Naive thymus-derived CD4-positive, alpha-beta T cell (primary cell): ENCODE results near the gene ETV7. TPM values are rescaled to one million over a fixed set of nuclear protein-coding genes. Genes with fewer than 3 reads are reported as not detected.

Experiments
- ATAC-seq: fragments of 150-1000 bp; cut with Tn5 transposase; 2 replicates; pipeline ENCODE4 v1.10.0; 2021; ENCODE audit warnings: mild to moderate bottlenecking, moderate library complexity
- CTCF ChIA-PET: fragments of 350-600 bp; sonication (Branson Sonifier 250); formaldehyde crosslinking; loops from one replicate; lab custom pipeline; 2021; ENCODE audit warnings: antibody characterized with exemption; lab: Charles Lee
- POLR2A ChIA-PET: fragments of 350-600 bp; sonication (Branson Sonifier 250); formaldehyde crosslinking; loops from one replicate; lab custom pipeline; 2021; ENCODE audit warnings: antibody characterized with exemption, inconsistent platforms; lab: Charles Lee
- DNase-seq, 9 donors: peaks; one replicate each; pipeline versions ENCODE4 v3.0.0 to v3.0.0-alpha.2; 2020 to 2022; ENCODE audit warnings: mixed read lengths in 1 of 9
- H3K27ac ChIP-seq: one replicate; pipeline ENCODE4 v1.7.0; 2013; ENCODE audit warnings: mild to moderate bottlenecking, low read depth, low read length, moderate library complexity
- H3K27me3 ChIP-seq, 2 donors: one replicate each; pipeline ENCODE4 v1.7.0; 2013; ENCODE audit warnings: low read length in 2 of 2, mild to moderate bottlenecking in 2 of 2, moderate library complexity in 2 of 2; ENCODE audit not compliant: control insufficient read depth in 2 of 2, insufficient read depth in 2 of 2
- H3K36me3 ChIP-seq, 3 experiments: 1 replicate in 2 of 3; 2 replicates in 1 of 3; pipeline ENCODE4 v1.7.0; 2013; ENCODE audit warnings: low read length in 3 of 3, mild to moderate bottlenecking in 3 of 3, moderate library complexity in 1 of 3; ENCODE audit not compliant: insufficient read depth in 3 of 3, control insufficient read depth in 2 of 3
- H3K4me1 ChIP-seq, 2 donors: one replicate each; pipeline ENCODE4 v1.7.0; 2013; ENCODE audit warnings: low read length in 2 of 2, mild to moderate bottlenecking in 2 of 2, moderate library complexity in 1 of 2; ENCODE audit not compliant: control insufficient read depth in 2 of 2, insufficient read depth in 2 of 2
- H3K4me3 ChIP-seq: 2 replicates; pipeline ENCODE4 v1.7.0; 2013; ENCODE audit warnings: mild to moderate bottlenecking, low read length
- H3K9me3 ChIP-seq, 3 experiments: 1 replicate in 2 of 3; 2 replicates in 1 of 3; pipeline ENCODE4 v1.7.0; 2013; ENCODE audit warnings: low read length in 3 of 3; ENCODE audit not compliant: control insufficient read depth in 2 of 3
- H3K27ac Mint-ChIP-seq, 9 donors: one replicate each; pipeline ENCODE4 v1.8.0; 2020 to 2022; ENCODE audit warnings: mixed read lengths in 9 of 9, mild to moderate bottlenecking in 8 of 9, moderate library complexity in 5 of 9, inconsistent platforms in 2 of 9
- H3K27me3 Mint-ChIP-seq, 5 donors: one replicate each; pipeline ENCODE4 v1.8.0; 2021 to 2022; ENCODE audit warnings: mixed read lengths in 5 of 5, mild to moderate bottlenecking in 1 of 5
- H3K36me3 Mint-ChIP-seq, 5 donors: one replicate each; pipeline ENCODE4 v1.8.0; 2020 to 2022; ENCODE audit warnings: mixed read lengths in 5 of 5, mild to moderate bottlenecking in 3 of 5, inconsistent platforms in 1 of 5
- H3K4me1 Mint-ChIP-seq, 7 donors: one replicate each; pipeline ENCODE4 v1.8.0; 2020 to 2022; ENCODE audit warnings: mixed read lengths in 7 of 7, mild to moderate bottlenecking in 3 of 7, inconsistent platforms in 1 of 7
- H3K4me3 Mint-ChIP-seq, 10 donors: one replicate each; pipeline ENCODE4 v1.8.0; 2020 to 2022; ENCODE audit warnings: mild to moderate bottlenecking in 10 of 10, mixed read lengths in 10 of 10, moderate library complexity in 6 of 10, inconsistent platforms in 2 of 10
- H3K9me3 Mint-ChIP-seq, 11 donors: one replicate each; pipeline ENCODE4 v1.8.0; 2020 to 2022; ENCODE audit warnings: mixed read lengths in 11 of 11, mild to moderate bottlenecking in 4 of 11, inconsistent platforms in 1 of 11, moderate library complexity in 1 of 11
- intact Hi-C, 2 donors: fragments of 100-400 bp; cut with micrococcal nuclease; formaldehyde crosslinking; loops; one replicate each; pipeline ENCODE4 v1.15.1; 2023
- polyA plus RNA-seq, 2 donors: library from polyadenylated mRNA; unstranded; fragments of 300-500 nt; fragmentation: Illumina TruSeq; gene quantifications; one replicate each; pipeline ENCODE4 v1.2.3, GENCODE V29; 2021
- total RNA-seq, 6 experiments: library from RNA in 5 of 6; stranded (reverse) in 5 of 6; gene quantifications; 1 replicate in 5 of 6; 2 replicates in 1 of 6; pipeline ENCODE4 v1.2.3 and lab custom pipeline; 2021 to 2026

ETV7 gene
- total and polyA plus RNA-seq, 7 experiments from 2014 or later, result 0.32 to 12.5 (median 0.79) TPM; not detected in 2

DNA sequence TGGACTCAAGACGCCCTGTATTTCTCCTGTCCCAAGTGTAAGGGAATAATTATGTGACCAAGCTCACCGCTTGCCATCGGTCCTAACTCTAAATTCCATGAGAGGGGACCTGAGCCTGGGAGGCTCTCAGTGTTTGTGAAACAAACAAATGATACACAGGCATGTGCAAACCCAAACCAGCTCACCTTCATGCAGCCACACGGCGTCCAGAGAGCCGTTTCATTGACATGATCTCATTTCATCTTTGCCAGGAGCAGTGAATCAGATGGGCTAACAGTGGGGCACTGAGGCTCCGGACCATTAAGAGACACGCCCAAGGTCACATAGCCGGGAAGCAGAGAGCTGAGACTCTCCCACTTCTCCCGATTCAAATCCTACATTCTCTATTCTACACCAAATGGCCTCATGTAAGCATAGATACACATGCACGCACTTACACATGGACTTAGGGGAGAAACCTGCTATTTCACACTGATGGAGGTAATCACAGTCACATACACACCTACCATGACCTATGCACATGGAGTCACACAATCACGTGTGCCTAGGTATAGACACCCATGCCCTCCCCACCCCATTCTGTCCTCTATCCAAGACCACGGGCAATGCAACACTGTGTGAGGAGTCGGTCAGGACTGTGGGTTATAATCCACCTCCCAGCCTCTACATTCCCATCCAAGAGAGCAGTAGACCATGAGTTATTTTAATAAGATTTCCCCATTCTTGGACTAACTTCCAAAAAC, 51.8 kb downstream of the ETV7 start:
- intact Hi-C loops, result no loop called here
- Mint-ChIP-seq H3K27ac (no peak overlapping the region), H3K27me3 (peaks cover 14 to 58% (median 27%) of the 10 kb centered on the region in 5 donors), H3K4me1 (peaks cover 5 to 22% (median 9%) of the 10 kb centered on the region in 7 donors), H3K36me3 (no peaks in the 10 kb centered on the region), H3K4me3 (no peak overlapping the region), H3K9me3 (peaks cover 0 to 1% (median 0%) of the 10 kb centered on the region in 11 donors)
- no peak overlapping the region for H3K4me3 ChIP-seq
- no peaks in the 10 kb centered on the region for H3K36me3 ChIP-seq
- H3K9me3 ChIP-seq, result no peaks in the 10 kb centered on the region
- CTCF ChIA-PET, result interaction anchor here (0.6 kb wide), 2 partner anchors 21 to 65 kb away, joined by 3 to 4 read pairs; no protein-coding TSS in a partner anchor
- POLR2A ChIA-PET, result no interaction called here
- peaks cover 0 to 3% of the 10 kb centered on the region in 2 donors for H3K27me3 ChIP-seq
- no peak overlapping the region for H3K27ac ChIP-seq
- DNase-seq, result no peak
- no peak for ATAC-seq
- peaks cover 0 to 4% of the 10 kb centered on the region in 2 donors for H3K4me1 ChIP-seq

DNA sequence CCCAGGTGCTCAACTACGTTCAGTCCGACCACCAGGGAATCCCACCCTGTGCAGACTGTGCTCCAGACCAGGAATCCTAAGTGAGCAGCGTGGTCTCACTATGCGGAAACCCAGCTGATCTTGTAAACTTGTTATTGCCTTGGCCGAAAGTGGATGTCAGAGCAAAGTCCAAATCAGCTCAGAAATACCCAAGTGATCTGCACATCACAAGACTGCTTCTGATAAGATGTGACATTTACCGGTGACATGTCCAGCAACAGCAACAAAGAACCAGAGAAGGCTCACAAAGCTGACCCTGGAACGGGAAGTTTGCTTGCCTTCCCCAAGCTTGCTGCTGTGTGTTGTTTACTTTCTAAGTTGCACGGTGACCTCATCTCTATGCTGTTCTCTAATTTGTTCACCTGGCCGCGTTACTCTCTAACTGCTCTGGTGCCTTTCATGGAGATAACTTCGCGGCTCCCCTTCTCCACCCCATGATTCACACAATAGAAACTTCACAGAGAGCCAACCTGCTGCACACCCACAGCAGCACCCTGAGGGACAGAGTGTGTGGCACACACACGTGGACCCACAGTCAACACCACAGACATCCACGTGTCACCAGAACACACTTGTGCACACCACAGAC, 52.5 kb downstream of the ETV7 start:
- Mint-ChIP-seq H3K9me3 (peaks cover 0 to 1% (median 0%) of the 10 kb centered on the region in 11 donors), H3K4me1 (peaks cover 5 to 21% (median 7%) of the 10 kb centered on the region in 7 donors), H3K27ac (no peak overlapping the region), H3K27me3 (peaks cover 11 to 52% (median 23%) of the 10 kb centered on the region in 5 donors), H3K4me3 (no peak overlapping the region), H3K36me3 (no peaks in the 10 kb centered on the region)
- H3K4me1 ChIP-seq, result peaks cover 0 to 4% of the 10 kb centered on the region in 2 donors
- H3K27ac ChIP-seq, result no peak overlapping the region
- intact Hi-C loops, result no loop called here
- no peak for ATAC-seq
- no peak overlapping the region for H3K4me3 ChIP-seq
- DNase-seq, result no peak
- peaks cover 0 to 3% of the 10 kb centered on the region in 2 donors for H3K27me3 ChIP-seq
- ChIA-PET POLR2A (no interaction called here), CTCF (interaction anchor here (0.6 to 1.4 kb wide), 3 partner anchors 8 to 65 kb away, joined by 3 to 4 read pairs (median 4); no protein-coding TSS in a partner anchor)
- no peaks in the 10 kb centered on the region for H3K9me3 ChIP-seq
- no peaks in the 10 kb centered on the region for H3K36me3 ChIP-seq

DNA sequence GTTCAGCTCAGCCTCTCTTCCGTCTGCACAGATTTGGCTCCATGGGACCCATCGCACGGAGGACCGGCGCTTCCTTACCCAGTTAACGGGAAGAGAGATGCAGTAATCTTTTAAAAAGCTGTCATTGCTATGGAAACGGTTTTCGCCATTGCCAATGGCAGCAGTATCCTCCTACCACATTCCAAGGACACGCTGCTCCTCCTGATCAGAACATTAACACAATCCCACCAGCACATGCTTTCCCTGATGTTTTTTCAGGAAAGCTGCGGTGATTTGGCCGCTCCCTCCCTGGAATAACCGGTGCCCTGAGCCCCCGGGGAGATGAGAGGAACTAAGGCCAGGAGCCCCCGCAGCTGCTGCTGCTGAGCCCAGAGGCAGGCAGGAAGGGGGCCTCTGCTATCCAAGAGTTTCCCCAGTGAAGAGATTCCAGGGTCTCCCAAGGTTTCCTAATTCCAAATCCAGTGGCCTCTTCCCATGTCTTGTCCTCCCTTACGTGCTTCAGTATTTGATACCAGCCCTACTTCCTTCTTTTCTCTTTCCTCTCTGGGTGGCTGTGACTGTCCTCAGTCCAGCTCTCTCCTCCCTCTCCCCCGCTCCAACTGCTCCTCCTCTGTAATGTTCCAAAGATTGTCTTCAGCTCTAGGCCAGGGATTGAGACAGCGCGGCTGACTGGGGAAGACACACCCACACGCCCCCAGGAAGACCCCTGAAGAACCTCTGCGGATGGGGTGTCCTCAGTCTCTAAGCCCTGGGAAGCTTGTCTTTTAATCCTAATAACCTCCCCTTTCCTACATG, 53.3 kb downstream of the ETV7 start:
- H3K9me3 ChIP-seq, result no peaks in the 10 kb centered on the region
- DNase-seq, result no peak
- Mint-ChIP-seq H3K9me3 (peaks cover 0 to 1% (median 0%) of the 10 kb centered on the region in 11 donors), H3K27ac (no peak overlapping the region), H3K36me3 (no peaks in the 10 kb centered on the region), H3K4me1 (peaks cover 5 to 21% (median 7%) of the 10 kb centered on the region in 7 donors), H3K27me3 (peaks cover 11 to 45% (median 25%) of the 10 kb centered on the region in 5 donors), H3K4me3 (no peak overlapping the region)
- intact Hi-C loops, result no loop called here
- ChIA-PET CTCF (interaction anchor here (1.4 kb wide), 1 partner anchor 9 kb away, joined by 4 read pairs; no protein-coding TSS in a partner anchor), POLR2A (no interaction called here)
- H3K27me3 ChIP-seq, result peaks cover 0 to 3% of the 10 kb centered on the region in 2 donors
- no peak overlapping the region for H3K4me3 ChIP-seq
- H3K4me1 ChIP-seq, result peaks cover 0 to 4% of the 10 kb centered on the region in 2 donors
- ATAC-seq, result no peak
- H3K36me3 ChIP-seq, result no peaks in the 10 kb centered on the region
- H3K27ac ChIP-seq, result no peak overlapping the region

DNA sequence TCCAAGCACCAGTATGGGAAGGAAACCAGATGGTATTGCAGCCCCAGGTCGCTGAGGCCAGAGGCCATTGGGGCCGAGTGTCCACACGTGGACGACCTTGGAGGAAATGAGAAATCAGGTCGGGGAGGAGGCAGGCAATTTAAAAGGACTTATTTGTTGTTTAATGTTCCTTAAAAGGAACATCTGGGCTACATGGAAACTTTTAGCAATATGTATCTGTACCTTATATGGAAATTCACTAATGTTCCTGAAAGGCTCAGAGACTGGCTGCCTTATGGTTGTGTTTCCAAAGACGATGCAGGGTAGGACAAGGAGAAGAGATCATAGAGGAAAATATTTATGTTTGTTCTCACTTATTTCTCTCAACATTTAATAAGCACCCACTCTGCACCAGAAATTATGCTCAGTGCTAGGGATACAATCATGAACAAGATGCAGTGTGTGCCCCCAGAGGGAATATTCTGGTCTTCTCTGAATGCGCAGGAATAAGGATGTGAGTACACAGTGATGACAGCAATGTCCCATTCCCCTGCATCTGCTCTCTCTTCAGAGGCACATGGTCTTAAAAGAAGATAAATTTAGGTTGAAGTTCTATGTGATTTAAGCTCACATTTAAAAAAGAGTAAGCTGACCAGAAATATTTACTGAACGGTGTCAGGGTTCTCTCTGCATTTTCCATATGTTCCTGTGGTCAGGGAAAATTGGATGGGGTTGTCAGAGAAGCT, 54.1 kb downstream of the ETV7 start:
- Mint-ChIP-seq H3K27me3 (peaks cover 11 to 46% (median 25%) of the 10 kb centered on the region in 5 donors), H3K9me3 (peaks cover 0 to 1% (median 0%) of the 10 kb centered on the region in 11 donors), H3K4me1 (peaks cover 5 to 17% (median 7%) of the 10 kb centered on the region in 7 donors), H3K27ac (no peak overlapping the region), H3K4me3 (no peak overlapping the region), H3K36me3 (no peaks in the 10 kb centered on the region)
- POLR2A ChIA-PET, result no interaction called here
- CTCF ChIA-PET, result interaction anchor here (1.4 kb wide), 1 partner anchor 9 kb away, joined by 4 read pairs; no protein-coding TSS in a partner anchor
- DNase-seq, result no peak
- no peak overlapping the region for H3K4me3 ChIP-seq
- no peak overlapping the region for H3K27ac ChIP-seq
- no peak for ATAC-seq
- peaks cover 0 to 4% of the 10 kb centered on the region in 2 donors for H3K4me1 ChIP-seq
- no peaks in the 10 kb centered on the region for H3K9me3 ChIP-seq
- H3K36me3 ChIP-seq, result no peaks in the 10 kb centered on the region
- peaks cover 0 to 3% of the 10 kb centered on the region in 2 donors for H3K27me3 ChIP-seq
- intact Hi-C loops, result no loop called here

DNA sequence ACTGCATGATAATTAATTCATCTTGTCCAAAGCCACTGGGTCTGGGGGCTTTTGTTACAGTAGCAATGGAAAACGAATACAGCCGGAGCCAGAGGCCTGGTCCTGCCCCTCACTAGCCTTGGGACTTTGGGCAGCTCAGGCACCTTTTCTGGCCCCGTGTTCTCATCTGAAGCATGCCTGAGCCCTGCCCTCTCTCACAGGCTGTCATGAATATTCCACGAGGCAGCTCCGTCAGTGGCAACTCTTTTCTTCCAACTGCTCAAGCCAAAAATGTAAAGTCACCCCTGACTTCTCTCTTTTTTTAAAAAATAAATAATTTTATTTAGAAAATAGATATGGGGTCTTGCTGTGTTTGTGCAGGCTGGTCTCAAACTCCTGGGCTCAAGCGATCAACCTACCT, 56.1 kb downstream of the ETV7 start:
- Histone ChIP-seq H3K9me3 (no peaks in the 10 kb centered on the region), H3K4me1 (no peaks in the 10 kb centered on the region), H3K4me3 (no peak overlapping the region), H3K27ac (no peak overlapping the region), H3K36me3 (no peaks in the 10 kb centered on the region), H3K27me3 (peaks cover 0 to 3% of the 10 kb centered on the region in 2 donors)
- Mint-ChIP-seq H3K9me3 (no peaks in the 10 kb centered on the region), H3K27ac (no peak overlapping the region), H3K4me1 (peaks cover 0 to 6% (median 0%) of the 10 kb centered on the region in 7 donors), H3K36me3 (no peaks in the 10 kb centered on the region), H3K4me3 (no peak overlapping the region), H3K27me3 (peaks cover 11 to 51% (median 25%) of the 10 kb centered on the region in 5 donors)
- DNase-seq, result no peak
- CTCF ChIA-PET, result no interaction called here
- POLR2A ChIA-PET, result no interaction called here
- intact Hi-C loops, result no loop called here
- no peak for ATAC-seq

DNA sequence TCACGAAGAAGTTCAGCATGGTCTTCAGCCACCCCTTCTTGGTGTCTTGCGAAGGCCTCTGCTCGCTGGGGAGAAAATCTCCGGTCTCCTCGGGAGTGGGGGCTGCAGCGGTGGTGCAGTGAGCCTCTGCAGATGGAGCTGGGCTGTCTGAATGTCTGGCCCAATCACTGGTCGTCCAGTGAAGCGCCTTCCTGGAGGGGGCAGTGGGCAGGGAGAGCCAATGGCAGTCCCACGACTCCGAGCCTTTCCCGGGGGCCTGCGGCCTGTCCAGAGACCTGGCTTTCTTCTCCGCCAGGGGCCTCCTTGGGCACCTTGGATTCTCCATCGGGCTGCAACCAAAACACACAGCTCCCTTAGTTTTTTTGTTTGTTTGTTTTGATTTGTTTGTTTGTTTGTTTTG, 57.1 kb downstream of the ETV7 start:
- peaks cover 0 to 5% (median 0%) of the 10 kb centered on the region in 7 donors for H3K4me1 Mint-ChIP-seq
- no peaks in the 10 kb centered on the region for H3K36me3 Mint-ChIP-seq
- H3K9me3 Mint-ChIP-seq, result no peaks in the 10 kb centered on the region
- no peaks in the 10 kb centered on the region for H3K36me3 ChIP-seq
- H3K27me3 ChIP-seq, result peaks cover 0 to 3% of the 10 kb centered on the region in 2 donors
- H3K9me3 ChIP-seq, result no peaks in the 10 kb centered on the region
- intact Hi-C loops, result no loop called here
- no peak overlapping the region for H3K4me3 Mint-ChIP-seq
- H3K4me1 ChIP-seq, result no peaks in the 10 kb centered on the region
- peaks cover 11 to 50% (median 20%) of the 10 kb centered on the region in 5 donors for H3K27me3 Mint-ChIP-seq
- ChIA-PET POLR2A (no interaction called here), CTCF (no interaction called here)
- DNase-seq (no peak), ATAC-seq (no peak)
- no peak overlapping the region for H3K27ac Mint-ChIP-seq
- H3K4me3 ChIP-seq, result no peak overlapping the region
- H3K27ac ChIP-seq, result no peak overlapping the region
